ENCODE measurements around the gene CDCA5. TPM values are rescaled to one million over a fixed set of nuclear protein-coding genes. Genes with fewer than 3 reads are reported as not detected.

The CDCA5 gene
- total RNA-seq, 1 experiment from 2014 or later = 92.9 TPM

- H3K27me3 ChIP-seq (ENCODE audit: control insufficient read depth, insufficient read depth, low read length) = no peaks in the 10 kb centered on the region
- no peak for ATAC-seq
- DNase-seq (ENCODE audit: low read depth, low spot score) = no peak
- H3K9me3 ChIP-seq (ENCODE audit: control insufficient read depth, insufficient read depth, low read depth, low read length) = no peaks in the 10 kb centered on the region
- no TSS peak for BruUV-seq (replicated peaks)
- H3K4me1 ChIP-seq (ENCODE audit: control insufficient read depth, insufficient read depth, low read length) = peaks cover 11% of the 10 kb centered on the region
- intact Hi-C loops (cut with micrococcal nuclease; ENCODE audit: unreplicated experiment) (no loop called here), in situ Hi-C loops (cut with HindIII; ENCODE audit: low pct_unique_long_range_greater_than_20kb, low sequenced_read_pairs) (no loop called here)
- H3K27ac ChIP-seq (ENCODE audit: low read length) = no peak overlapping the region
- no peaks in the 10 kb centered on the region for H3K36me3 ChIP-seq (ENCODE audit: control insufficient read depth, insufficient read depth, low read length)
- no peak for TF ChIP-seq REST (IDR thresholded peaks at IDR 0.05; ENCODE audit: insufficient read depth in 1 of 2, low read depth in 2 of 2, low read length in 1 of 2)
- no peak for TF ChIP-seq TCF7L2 (IDR thresholded peaks at IDR 0.05; ENCODE audit: low read depth, low read length)
- no peak for TF ChIP-seq CTCF (IDR thresholded peaks at IDR 0.05)
- TF ChIP-seq SIN3A (IDR thresholded peaks at IDR 0.05; ENCODE audit: borderline replicate concordance, insufficient read depth, low read depth, low read length) = no peak
- no peak for TF ChIP-seq POLR2AphosphoS5 (IDR thresholded peaks at IDR 0.05; ENCODE audit: low read depth, low read length)
- POLR2A ChIA-PET = no interaction called here
- no peak overlapping the region for H3K4me3 ChIP-seq (ENCODE audit: low read depth in 2 of 2, low read length in 2 of 2)
- CTCF ChIA-PET = interaction anchor here (1.1 kb wide), 1 partner anchor 65 kb away, joined by 3 read pairs; no protein-coding TSS in a partner anchor
These were observed 38.1 kb downstream of the CDCA5 start for GRCh38 chr11:65045728-65046127.

GRCh38 chr11:65045061-65045460, 38.8 kb downstream of the CDCA5 start:
- Histone ChIP-seq H3K36me3 (ENCODE audit: control insufficient read depth, insufficient read depth, low read length) (no peaks in the 10 kb centered on the region), H3K4me3 (ENCODE audit: low read depth in 2 of 2, low read length in 2 of 2) (no peak overlapping the region), H3K27me3 (ENCODE audit: control insufficient read depth, insufficient read depth, low read length) (no peaks in the 10 kb centered on the region), H3K4me1 (ENCODE audit: control insufficient read depth, insufficient read depth, low read length) (peaks cover 16% of the 10 kb centered on the region), H3K9me3 (ENCODE audit: control insufficient read depth, insufficient read depth, low read depth, low read length) (no peaks in the 10 kb centered on the region), H3K27ac (ENCODE audit: low read length) (no peak overlapping the region)
- BruUV-seq (replicated peaks) = no TSS peak
- in situ Hi-C loops (cut with HindIII; ENCODE audit: low pct_unique_long_range_greater_than_20kb, low sequenced_read_pairs) = no loop called here
- ChIA-PET CTCF (no interaction called here), POLR2A (no interaction called here)
- DNase-seq (ENCODE audit: low read depth, low spot score) (no peak), ATAC-seq (no peak)
- no peak for TF ChIP-seq TCF7L2 (IDR thresholded peaks at IDR 0.05; ENCODE audit: low read depth, low read length)
- TF ChIP-seq REST (IDR thresholded peaks at IDR 0.05; ENCODE audit: insufficient read depth in 1 of 2, low read depth in 2 of 2, low read length in 1 of 2) = no peak
- TF ChIP-seq POLR2AphosphoS5 (IDR thresholded peaks at IDR 0.05; ENCODE audit: low read depth, low read length) = no peak
- TF ChIP-seq CTCF (IDR thresholded peaks at IDR 0.05) = no peak
- no peak for TF ChIP-seq SIN3A (IDR thresholded peaks at IDR 0.05; ENCODE audit: borderline replicate concordance, insufficient read depth, low read depth, low read length)
- intact Hi-C loops (cut with micrococcal nuclease; ENCODE audit: unreplicated experiment) = no loop called here

Measured in Panc1 (cell line).